Right lobe of liver (tissue), 4 donors: ENCODE measurements around the gene ANGPTL4.

Experiments
- POLR2A ChIP-seq: fragments of 450-650 bp; IDR thresholded peaks from one replicate; pipeline ENCODE4 v1.6.1; 2017; ENCODE audit warnings: antibody characterized with exemption, mild to moderate bottlenecking
- TF ChIP-seq, protein P1 (sequence below), 4 donors: fragments of 200-600 bp in 3 of 4; fragments of 450-650 bp in 1 of 4; IDR thresholded peaks; one replicate each; pipeline versions ENCODE4 v1.5.1 to v1.8.0; 2016 to 2022; ENCODE audit warnings: antibody characterized with exemption in 4 of 4, mild to moderate bottlenecking in 2 of 4
- donor health status: DM: no; HTN: no; CAD: no.
- donor health status: DM: no; HTN: no; CAD: no.
- donor health status: DM: no; HTN: yes; CAD: no.

DNA sequence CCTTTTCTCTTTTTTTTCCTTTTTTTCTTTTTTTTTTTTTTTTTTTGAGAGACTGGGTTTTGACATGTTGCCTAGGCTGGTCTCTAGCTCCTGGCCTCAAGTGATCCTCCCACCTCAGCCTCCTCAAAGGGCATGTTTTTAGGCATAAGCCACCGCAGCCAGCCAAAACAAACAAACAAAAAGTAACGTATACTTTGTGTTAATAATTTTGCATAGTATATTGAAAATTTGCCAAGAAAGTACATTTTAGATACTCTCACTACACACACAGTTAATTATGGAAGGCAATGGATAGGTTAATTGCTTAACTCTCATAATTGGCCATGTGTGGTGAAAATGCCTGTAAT is 24.6 kb downstream of the ANGPTL4 start:
- TF ChIP-seq, protein P1, sequence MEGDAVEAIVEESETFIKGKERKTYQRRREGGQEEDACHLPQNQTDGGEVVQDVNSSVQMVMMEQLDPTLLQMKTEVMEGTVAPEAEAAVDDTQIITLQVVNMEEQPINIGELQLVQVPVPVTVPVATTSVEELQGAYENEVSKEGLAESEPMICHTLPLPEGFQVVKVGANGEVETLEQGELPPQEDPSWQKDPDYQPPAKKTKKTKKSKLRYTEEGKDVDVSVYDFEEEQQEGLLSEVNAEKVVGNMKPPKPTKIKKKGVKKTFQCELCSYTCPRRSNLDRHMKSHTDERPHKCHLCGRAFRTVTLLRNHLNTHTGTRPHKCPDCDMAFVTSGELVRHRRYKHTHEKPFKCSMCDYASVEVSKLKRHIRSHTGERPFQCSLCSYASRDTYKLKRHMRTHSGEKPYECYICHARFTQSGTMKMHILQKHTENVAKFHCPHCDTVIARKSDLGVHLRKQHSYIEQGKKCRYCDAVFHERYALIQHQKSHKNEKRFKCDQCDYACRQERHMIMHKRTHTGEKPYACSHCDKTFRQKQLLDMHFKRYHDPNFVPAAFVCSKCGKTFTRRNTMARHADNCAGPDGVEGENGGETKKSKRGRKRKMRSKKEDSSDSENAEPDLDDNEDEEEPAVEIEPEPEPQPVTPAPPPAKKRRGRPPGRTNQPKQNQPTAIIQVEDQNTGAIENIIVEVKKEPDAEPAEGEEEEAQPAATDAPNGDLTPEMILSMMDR (IDR thresholded peaks at IDR 0.05), result no peak
- TF ChIP-seq POLR2A, result no peak
